GM06990 (cell line): ENCODE measurements around the gene SERPINB11.
A peak's percentile ranks its signal among the peaks of the same experiment; 100 is the strongest.
"Not testable (repeated sequence)": the region's sequence is repeated elsewhere in the genome, so short reads cannot be mapped to it uniquely, and the experiment has no call there.

Source experiments
- DNase-seq: peaks from one replicate; pipeline ENCODE4 v3.0.0-alpha.2; 2011; ENCODE audit not compliant: insufficient read length; ENCODE audit errors: extremely low read depth
- H3K27me3 ChIP-seq: replicated peaks from 2 replicates; pipeline ENCODE4 v1.6.0; 2011; ENCODE audit warnings: low read length; ENCODE audit not compliant: control insufficient read depth, insufficient read depth
- H3K36me3 ChIP-seq: 2 replicates; pipeline ENCODE4 v1.5.1; 2011; ENCODE audit warnings: low read length; ENCODE audit not compliant: control insufficient read depth, insufficient read depth
- H3K4me3 ChIP-seq: replicated peaks from 2 replicates; pipeline ENCODE4 v1.5.1; 2011; ENCODE audit warnings: low read depth, mild to moderate bottlenecking, control low read depth, low read length
- CTCF ChIP-seq: IDR thresholded peaks from 2 replicates; pipeline ENCODE4 v1.5.1; 2011; ENCODE audit warnings: low read length, control low read depth, mild to moderate bottlenecking, inconsistent platforms; ENCODE audit not compliant: insufficient read depth, poor library complexity, severe bottlenecking

SERPINB11 gene

GRCh38 chr18:63702660-63703059, at the start of gene SERPINB11:
SERPINB11 (plus strand) TSS chr18:63702960; CDS start chr18:63710194, 7,234 bp downstream.
- no peak for DNase-seq
- H3K36me3 ChIP-seq: no peaks in the 10 kb centered on the region
- H3K4me3 ChIP-seq: no peak within 1 kb of the TSS
- no peaks in the 10 kb centered on the region for H3K27me3 ChIP-seq
- TF ChIP-seq CTCF: no peak

GRCh38 chr18:63658920-63659319, 43.8 kb upstream of the SERPINB11 start:
- DNase-seq, H3K27me3 ChIP-seq, H3K36me3 ChIP-seq, H3K4me3 ChIP-seq: not testable (repeated sequence)

GRCh38 chr18:63661750-63662149, 41.0 kb upstream of the SERPINB11 start, which contains the start of gene SERPINB3:
SERPINB3 (minus strand) TSS chr18:63661893; CDS start chr18:63661216, 677 bp downstream.
- DNase-seq, H3K4me3 ChIP-seq, H3K27me3 ChIP-seq, H3K36me3 ChIP-seq: not testable (repeated sequence)

GRCh38 chr18:63664571-63664970, 38.2 kb upstream of the SERPINB11 start:
- TF ChIP-seq CTCF: no peak

GRCh38 chr18:63676526-63677323, 26.0 kb upstream of the SERPINB11 start:
- no peak overlapping the region for H3K4me3 ChIP-seq
- DNase-seq: no peak
- H3K36me3 ChIP-seq: no peaks in the 10 kb centered on the region
- no peaks in the 10 kb centered on the region for H3K27me3 ChIP-seq
- peak; percentile 78 for TF ChIP-seq CTCF

More at GRCh38 chr18:63664571-63664970, 38.2 kb upstream of the SERPINB11 start:
- DNase-seq: no peak
- Histone ChIP-seq H3K4me3 (no peak overlapping the region), H3K36me3 (no peaks in the 10 kb centered on the region), H3K27me3 (no peaks in the 10 kb centered on the region; the same call in 1 of the 2 replicates)

GRCh38 chr18:63677500-63678225, 25.1 kb upstream of the SERPINB11 start:
- TF ChIP-seq CTCF: no peak
- no peaks in the 10 kb centered on the region for H3K27me3 ChIP-seq
- no peaks in the 10 kb centered on the region for H3K36me3 ChIP-seq
- no peak for DNase-seq
- H3K4me3 ChIP-seq: no peak overlapping the region
